Skin of body (tissue), 2 donors: ENCODE data around the gene ADAMTS14. TPM values are rescaled to one million over a fixed set of nuclear protein-coding genes. Genes with fewer than 3 reads are reported as not detected.
"Not testable (repeated sequence)": the region's sequence is repeated elsewhere in the genome, so short reads cannot be mapped to it uniquely, and the experiment has no call there.

Source experiments
- DNase-seq: peaks from one replicate; lab custom pipeline; 2025; lab: John Stamatoyannopoulos, UW
- total RNA-seq: library from RNA; depleted of rRNA; stranded (reverse); fragments of >200 nt; gene quantifications from one replicate; pipeline ENCODE4 v1.2.3, GENCODE V29; 2014

ADAMTS14 gene
- total RNA-seq, 1 donor from 2014 or later: 5.2 TPM

DNA sequence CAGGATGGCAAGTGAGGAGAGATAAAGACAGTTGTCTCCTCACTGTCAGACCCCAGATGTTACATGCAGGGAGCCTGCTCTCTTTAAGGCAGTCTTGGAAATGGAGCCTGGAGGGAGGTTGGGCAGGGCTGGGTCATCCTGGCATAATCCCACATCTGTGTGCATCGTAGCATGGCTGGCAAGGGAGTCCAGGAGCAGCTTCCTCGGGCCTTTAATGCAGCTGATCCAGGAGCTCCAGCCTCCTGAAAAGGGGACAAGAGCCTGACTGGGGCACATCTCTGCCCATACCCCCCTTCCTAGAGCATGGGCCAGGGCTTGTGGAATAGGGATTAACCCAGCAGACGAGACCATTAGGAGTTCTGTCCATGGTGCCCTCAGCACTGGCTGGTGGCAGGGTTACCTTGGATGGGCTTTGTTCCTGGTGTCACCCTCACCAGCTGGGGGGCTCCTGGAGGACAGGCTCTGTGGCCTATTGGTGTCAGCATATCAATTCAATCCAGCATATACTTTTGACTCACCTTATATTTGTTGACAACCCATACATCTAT, 77.9 kb downstream of the ADAMTS14 start:
- no peak for DNase-seq

DNA sequence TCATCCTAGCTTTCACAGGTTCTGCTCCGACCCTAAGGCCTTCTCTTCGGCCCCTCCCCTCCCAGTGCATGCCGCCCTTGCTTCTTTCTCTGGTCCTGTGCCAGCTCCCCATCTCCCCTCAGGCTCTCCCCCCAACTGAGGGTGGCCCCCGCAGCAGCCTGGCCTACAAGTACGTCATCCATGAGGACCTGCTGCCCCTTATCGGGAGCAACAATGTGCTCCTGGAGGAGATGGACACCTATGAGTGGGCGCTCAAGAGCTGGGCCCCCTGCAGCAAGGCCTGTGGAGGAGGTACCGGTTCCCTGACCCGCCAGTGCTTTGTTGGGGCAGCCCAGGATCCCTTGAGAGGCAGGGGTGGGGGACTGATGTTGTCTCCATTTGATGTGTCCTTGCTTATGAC, 79.0 kb downstream of the ADAMTS14 start:
- DNase-seq: no peak

DNA sequence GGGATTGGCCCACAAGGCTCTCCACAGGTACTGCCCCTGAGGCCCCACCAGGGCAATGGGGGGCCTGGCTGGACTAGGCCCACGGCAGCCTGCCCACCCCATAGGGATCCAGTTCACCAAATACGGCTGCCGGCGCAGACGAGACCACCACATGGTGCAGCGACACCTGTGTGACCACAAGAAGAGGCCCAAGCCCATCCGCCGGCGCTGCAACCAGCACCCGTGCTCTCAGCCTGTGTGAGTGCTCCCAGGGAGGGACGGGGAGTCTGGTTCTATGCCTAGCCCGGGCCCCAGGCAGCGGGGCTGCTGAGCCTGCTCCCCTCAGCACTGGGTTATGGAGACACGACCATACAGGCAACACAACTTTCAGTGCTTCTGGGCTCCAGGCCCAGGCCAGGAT, 79.7 kb downstream of the ADAMTS14 start:
- no peak for DNase-seq

DNA sequence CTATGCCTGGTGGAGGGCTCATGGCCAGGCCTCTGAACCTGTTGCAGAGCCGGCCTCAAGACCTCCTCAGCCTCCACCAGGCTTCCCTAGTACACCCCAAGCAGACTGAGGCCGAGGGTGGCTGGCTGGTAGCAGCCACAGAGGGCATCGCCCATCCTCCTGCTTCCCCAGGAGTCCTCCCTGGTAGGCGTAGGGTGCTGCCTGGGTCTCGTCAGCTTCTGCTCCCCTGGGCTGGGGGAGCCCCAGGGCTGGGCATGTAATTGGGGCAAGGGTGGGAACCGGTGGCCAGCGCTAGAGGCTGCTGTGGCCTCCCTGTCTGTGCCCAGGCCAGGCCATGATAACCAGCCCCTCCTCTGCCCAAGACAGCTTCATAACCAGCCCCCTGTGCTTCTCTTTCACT, 80.3 kb downstream of the ADAMTS14 start:
- DNase-seq: no peak

DNA sequence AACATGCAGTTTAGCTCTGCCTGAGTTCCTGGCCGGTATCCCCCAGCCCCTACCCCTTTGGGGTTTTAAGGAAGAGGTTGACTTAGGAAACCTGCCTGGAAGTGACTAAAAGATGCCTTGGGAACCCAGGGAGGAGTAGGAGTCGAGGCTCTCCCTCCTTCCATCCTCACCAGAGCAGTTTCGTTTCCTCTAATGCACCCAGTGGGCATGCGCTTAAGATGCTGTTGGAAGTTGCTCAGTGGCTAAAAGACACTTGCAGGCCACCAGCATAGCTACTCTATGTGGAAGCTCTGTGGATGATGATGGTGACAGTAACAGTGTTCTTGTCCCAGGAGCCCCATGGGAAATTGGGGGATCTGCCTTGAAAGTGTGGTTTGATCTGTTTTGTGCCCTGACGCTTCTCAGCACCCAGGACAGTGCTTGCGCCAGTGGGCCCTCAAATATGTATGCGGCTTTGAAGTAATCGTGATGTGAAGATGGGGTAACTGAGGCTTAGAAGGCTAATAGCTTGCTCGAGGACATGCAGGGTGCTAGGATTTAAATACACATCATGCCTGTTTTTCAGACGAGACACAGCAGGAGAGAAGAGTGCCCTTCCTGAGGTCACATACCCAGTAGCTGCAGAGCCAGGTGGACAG, 80.8 kb downstream of the ADAMTS14 start:
- no peak for DNase-seq

DNA sequence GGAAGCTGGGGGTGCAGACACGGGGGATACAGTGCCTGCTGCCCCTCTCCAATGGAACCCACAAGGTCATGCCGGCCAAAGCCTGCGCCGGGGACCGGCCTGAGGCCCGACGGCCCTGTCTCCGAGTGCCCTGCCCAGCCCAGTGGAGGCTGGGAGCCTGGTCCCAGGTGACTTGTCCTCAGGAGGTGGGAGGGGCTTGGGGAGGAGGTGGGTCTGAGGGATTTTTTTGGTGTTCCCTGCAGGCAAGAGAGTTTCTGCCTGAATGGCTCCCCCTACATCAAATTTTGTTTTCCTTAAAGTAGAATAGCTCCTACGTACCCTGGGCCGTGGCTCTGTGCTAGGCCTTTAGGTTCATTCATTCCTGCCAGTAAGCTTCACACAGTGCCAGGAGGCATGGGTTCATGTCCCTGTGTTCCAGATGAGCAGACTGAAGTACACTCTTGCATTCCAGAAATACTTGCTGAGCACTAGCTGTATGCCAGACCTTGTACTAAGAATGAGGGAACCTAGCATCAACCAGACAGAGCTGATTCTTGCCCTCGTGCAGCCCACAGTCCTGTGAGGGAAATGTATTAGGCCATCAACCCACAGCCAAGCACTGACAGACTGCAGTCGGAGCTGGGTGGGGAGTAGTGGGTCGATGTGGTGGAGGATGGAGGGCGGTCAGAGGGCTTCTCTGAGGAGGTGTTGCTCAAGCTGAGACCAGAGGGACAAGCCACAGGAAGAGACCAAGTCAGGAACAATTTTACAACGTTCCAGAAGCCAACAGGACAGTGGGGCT, 81.7 kb downstream of the ADAMTS14 start:
- DNase-seq: no peak

DNA sequence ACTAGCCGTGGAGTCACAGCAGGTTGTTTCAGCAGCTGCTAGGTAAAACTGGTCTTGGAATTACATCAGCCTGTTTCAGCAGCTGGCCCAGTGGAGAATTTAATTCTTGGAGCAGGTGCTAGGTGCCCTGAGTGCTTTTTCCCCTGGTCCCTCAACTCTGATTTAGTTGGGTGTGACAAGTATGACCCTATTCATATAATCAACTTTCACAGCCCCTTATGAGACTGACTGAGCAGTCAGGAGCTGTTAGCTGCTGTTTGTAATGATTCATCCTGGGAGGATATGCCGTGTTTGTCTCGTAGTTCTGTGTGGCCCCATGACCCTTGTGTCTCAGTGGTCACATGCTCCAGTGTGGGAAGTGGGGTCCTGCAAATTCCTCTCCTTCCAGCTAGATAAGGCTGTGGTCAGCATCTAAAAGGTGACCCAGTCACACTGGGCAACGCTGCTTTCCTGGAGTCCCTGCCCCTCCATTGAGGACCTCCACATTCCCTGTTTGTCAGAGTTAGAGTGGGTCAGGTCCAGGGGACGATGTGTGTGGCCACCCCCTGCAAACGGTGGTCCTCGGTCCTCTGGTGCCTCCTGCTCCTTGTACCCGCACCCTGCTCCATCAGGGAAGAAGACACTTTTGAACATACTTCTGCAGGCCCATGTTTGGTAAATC, 84.5 kb downstream of the ADAMTS14 start:
- DNase-seq: no peak

DNA sequence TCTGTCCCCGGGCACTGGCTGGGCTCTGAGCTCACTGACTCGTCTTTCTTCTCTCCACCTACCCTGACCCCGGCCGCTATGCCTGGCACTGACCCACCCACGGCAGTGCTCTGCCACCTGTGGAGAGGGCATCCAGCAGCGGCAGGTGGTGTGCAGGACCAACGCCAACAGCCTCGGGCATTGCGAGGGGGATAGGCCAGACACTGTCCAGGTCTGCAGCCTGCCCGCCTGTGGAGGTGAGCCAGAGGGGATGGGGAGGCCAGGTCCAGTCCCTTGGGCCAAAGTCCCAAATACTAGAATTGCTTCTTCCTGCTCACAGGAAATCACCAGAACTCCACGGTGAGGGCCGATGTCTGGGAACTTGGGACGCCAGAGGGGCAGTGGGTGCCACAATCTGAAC, 85.5 kb downstream of the ADAMTS14 start:
- DNase-seq: no peak

DNA sequence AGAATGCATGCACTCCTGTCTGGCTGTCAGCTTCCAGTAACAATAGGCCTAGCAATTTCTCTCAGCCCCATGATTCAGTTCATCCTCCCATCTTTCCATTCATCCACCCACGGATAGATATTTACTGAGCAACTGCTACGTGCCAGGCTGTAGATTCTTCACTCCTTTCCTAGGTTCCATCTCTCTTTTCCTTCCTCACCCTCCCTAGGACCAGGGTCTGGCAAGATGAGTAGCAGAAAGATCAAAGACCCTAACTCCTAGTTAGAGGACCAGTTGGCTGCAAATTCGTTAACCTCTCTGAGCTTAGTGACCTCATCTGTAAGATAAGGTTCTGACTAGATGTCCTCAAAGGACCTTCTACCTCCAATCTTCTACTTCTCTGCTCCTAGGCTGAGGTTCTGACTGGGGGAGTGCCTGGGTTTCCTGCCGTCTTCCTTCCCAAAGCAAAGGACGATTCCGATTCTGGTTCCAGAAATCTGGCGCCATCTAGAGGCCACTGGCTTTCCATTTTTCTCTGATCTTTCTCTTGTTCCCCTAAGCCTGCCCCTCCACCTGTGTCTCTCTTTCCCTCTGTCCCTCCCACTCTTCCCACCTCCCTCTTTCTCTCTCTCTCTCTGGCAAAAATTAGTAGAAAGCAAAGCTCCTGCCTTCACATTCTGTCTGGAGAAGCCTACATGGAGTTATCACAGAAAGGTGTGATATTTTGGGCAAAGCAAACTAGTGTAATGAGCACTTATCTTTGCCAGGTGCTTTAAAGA, 86.6 kb downstream of the ADAMTS14 start:
- DNase-seq: peak; percentile 78

DNA sequence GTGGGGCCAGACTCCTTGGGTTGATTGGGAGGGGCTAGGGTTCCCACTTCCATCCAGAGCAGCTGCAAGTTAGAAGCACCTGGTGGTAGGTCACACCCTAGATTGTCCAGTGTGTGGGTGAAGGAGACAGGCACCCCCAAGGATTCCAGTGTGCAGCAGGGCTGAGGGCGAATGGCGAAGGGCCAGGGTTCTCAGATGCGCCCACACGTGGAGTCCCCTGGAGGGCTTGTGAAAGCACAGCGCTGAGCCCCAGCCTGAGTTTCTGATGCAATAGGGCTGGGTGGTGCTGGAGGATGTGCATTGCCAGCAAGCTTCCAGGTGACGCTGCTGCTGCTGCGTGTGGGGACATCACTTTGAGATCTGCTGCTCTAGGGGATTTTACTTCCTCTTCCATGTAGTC, 87.5 kb downstream of the ADAMTS14 start:
- DNase-seq: no peak

DNA sequence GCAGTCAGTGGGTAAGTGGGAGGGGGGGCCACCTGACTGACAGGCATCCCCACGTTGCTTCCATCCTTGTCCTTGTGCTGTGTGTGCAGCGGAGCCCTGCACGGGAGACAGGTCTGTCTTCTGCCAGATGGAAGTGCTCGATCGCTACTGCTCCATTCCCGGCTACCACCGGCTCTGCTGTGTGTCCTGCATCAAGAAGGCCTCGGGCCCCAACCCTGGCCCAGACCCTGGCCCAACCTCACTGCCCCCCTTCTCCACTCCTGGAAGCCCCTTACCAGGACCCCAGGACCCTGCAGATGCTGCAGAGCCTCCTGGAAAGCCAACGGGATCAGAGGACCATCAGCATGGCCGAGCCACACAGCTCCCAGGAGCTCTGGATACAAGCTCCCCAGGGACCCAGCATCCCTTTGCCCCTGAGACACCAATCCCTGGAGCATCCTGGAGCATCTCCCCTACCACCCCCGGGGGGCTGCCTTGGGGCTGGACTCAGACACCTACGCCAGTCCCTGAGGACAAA, 88.0 kb downstream of the ADAMTS14 start:
- no peak for DNase-seq

DNA sequence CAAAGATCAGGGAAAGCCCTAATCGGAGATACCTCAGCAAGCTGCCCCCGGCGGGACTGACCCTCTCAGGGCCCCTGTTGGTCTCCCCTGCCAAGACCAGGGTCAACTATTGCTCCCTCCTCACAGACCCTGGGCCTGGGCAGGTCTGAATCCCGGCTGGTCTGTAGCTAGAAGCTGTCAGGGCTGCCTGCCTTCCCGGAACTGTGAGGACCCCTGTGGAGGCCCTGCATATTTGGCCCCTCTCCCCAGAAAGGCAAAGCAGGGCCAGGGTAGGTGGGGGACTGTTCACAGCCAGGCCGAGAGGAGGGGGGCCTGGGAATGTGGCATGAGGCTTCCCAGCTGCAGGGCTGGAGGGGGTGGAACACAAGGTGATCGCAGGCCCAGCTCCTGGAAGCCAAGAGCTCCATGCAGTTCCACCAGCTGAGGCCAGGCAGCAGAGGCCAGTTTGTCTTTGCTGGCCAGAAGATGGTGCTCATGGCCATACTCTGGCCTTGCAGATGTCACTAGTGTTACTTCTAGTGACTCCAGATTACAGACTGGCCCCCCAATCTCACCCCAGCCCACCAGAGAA, 88.8 kb downstream of the ADAMTS14 start:
- DNase-seq: no peak

DNA sequence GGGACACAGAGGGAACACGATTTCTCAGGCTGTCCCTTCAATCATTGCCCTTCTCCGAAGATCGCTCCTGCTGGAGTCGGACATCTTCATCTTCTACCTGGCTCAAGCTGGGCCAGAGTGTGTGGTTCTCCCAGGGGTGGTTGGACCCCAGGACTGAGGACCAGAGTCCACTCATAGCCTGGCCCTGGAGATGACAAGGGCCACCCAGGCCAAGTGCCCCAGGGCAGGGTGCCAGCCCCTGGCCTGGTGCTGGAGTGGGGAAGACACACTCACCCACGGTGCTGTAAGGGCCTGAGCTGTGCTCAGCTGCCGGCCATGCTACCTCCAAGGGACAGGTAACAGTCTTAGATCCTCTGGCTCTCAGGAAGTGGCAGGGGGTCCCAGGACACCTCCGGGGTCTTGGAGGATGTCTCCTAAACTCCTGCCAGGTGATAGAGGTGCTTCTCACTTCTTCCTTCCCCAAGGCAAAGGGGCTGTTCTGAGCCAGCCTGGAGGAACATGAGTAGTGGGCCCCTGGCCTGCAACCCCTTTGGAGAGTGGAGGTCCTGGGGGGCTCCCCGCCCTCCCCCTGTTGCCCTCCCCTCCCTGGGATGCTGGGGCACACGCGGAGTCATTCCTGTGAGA, 89.5 kb downstream of the ADAMTS14 start:
- DNase-seq: no peak

DNA sequence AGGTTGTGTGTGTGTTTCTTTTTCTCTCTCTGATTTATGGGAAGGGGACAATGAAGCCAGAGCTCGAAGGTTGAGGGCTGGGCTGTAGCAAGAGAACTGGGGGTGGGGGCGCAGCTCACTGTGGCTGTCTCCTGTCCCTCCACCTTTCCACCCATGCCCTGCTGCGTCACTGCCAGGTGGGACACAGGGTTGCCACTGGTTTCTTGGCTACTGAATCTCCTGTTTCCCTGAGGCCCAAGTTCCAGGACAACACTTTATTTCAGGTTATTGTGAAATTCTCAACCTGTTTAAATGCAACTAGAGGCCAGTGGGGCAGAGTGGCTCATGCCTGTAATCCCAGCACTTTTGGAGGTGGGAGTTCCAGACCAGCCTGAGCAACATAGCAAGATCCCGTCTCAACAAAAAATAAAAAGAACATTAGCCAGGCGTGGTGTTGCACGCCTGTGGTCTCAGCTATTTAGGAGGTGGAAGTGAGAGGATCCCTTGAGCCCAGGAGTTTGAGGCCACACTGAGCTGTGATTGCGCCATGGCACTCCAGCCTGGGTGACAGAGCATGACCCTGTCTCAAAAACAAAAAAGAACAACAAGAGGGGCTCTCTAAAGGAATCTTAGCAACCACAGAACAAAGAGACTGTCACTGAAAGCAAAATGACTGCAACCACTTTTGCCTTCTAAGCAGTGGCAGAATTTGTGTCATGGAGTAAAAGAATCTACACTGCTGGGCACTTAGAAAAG, 90.3 kb downstream of the ADAMTS14 start:
- DNase-seq: no peak

DNA sequence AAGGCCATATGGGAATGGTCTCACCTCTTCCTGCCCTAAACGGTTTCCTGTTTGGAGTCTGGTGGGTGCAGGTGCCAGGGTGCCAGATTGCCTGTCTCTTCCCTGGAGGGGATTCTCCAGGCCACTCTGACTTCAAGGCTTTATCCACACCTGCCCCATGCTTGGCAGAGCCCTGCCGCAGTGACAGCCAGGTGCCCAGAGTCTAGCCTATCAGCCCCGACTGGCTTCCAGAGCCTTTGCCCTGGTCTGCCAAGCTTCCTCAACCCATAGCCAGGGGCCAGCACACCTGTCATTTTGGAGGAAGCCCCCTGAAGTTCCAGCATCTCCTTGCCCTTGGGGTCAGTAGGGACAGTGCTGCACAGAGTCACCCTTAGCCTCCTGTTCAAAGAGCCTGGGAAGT, 91.3 kb downstream of the ADAMTS14 start:
- DNase-seq: no peak

DNA sequence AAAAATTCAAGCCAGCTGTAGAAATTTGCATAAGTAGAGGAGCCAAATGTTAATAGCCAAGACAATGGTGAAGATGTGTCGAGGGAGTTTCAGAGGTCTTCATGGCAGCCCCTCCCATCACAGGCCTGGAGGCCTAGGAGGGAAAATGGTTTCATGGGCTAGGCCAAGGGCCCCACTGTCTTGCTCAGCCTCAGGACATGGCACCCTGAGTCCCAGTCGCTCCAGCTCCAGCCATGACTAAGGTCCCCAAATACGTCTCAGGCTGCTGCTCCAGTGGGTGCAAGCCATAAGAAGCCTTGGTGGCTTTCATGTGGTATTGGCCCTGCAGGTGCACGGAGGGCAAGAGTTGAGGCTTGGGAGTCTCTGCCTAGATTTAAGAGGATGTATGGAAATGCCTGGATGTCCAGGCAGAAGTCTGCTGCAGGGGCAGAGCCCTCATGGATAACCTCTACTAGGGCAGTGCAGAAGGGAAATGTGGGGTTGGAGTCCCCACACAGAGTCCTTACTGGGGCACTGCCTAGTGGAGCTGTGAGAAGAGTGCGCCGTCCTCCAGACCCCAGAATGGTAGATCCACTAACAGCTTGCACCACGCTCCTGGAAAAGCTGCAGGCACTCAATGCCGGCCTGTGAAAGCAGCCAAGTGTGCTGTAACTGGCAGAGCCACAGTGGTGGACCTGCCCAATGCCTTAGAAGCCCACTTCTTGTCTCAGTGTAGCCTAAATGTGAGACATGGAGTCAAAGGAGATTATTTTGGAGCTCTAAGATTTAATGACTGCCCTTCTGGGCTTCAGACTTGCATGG, 93.7 kb downstream of the ADAMTS14 start:
- DNase-seq: no peak

DNA sequence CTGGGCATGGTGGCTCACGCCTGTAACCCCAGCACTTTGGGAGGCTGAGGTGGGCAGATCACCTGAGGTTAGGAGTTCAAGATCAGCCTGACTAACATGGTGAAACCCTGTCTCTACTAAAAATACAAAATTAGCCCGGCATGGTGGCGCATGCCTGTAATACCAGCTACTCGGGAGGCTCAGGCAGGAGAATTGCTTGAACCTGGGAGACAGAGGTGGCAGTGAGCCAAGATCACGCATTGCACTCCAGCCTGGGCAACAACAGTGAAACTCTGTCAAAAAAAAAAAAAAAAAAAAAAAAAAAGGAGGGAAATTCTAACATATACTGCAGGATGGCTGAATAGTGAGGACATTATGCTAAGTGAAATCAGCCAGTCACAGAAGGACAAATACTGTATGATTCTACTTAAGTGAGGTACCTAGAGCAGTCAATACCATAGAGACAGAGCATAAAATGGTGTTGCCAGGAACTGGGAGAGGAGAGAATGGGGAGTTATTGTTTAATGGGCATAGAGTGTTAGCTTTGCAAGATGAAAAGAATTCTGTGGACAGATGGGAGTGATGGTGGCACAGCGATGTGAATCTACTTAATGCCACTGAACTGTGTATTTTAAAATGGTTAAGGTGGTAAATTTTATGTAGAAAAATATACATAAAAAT, 95.8 kb downstream of the ADAMTS14 start:
- not testable (repeated sequence) for DNase-seq

DNA sequence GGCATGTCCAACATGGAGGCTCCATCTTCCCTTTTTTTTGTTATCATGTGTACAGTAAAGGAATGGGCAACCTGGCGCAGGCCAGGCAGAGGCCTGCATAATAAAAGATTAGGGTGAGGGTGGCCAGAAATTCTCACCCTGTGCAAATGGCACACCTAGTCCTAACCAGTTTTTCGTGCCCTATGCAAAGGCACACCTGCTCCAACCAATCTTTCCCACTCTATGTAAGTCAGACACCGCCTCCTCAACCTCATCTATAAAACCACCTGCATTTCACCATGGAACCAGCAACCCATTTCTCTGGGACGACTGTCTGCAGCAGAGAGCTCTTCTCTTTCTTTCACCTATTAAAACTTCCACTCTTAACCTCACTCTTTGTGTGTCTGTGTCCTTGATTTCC, 96.8 kb downstream of the ADAMTS14 start:
- DNase-seq: no peak
